Psoas muscle (tissue), 8 donors: ENCODE results near the gene P2RX3. TPM values are rescaled to one million over a fixed set of nuclear protein-coding genes. Genes with fewer than 3 reads are reported as not detected.

Source experiments
- ATAC-seq, 4 donors: fragments of 200-7000 bp; cut with Tn5 transposase; one replicate each; pipeline ENCODE4 v1.9.1; 2020; ENCODE audit warnings: moderate library complexity in 3 of 4, mild to moderate bottlenecking in 2 of 4
- DNase-seq, 2 donors: peaks; one replicate each; pipeline ENCODE4 v3.0.0-alpha.2; 2020
- H3K27ac ChIP-seq: fragments of 200-600 bp; one replicate; pipeline ENCODE4 v1.8.0; 2022
- H3K27me3 ChIP-seq, 3 donors: fragments of 200-600 bp in 1 of 3; one replicate each; pipeline versions ENCODE4 v1.6.1 to v1.8.0; 2013 to 2022; ENCODE audit warnings: low read length in 2 of 3, mild to moderate bottlenecking in 2 of 3, moderate library complexity in 1 of 3; ENCODE audit not compliant: insufficient read depth in 3 of 3
- H3K36me3 ChIP-seq, 2 donors: fragments of 200-600 bp in 1 of 2; one replicate each; pipeline versions ENCODE4 v1.6.1 to v1.8.0; 2013 to 2022; ENCODE audit warnings: low read depth in 1 of 2, mild to moderate bottlenecking in 1 of 2, moderate library complexity in 1 of 2; ENCODE audit not compliant: insufficient read depth in 1 of 2
- H3K4me1 ChIP-seq: fragments of 200-600 bp; one replicate; pipeline ENCODE4 v1.8.0; 2022
- H3K4me3 ChIP-seq: fragments of 200-600 bp; one replicate; pipeline ENCODE4 v1.8.0; 2022; ENCODE audit warnings: mild to moderate bottlenecking
- H3K9me3 ChIP-seq: fragments of 200-600 bp; one replicate; pipeline ENCODE4 v1.8.0; 2022
- WGBS, 3 donors: extraction: QIAGEN DNeasy Blood & Tissue Kit; methylation state at CpG; one replicate each; pipeline versions ENCODE4 v1.1.6 to v1.1.7; 2013; 5-methylcytosine and 5-hydroxymethylcytosine counted together
- intact Hi-C, 2 donors: fragments of 100-400 bp; cut with DNase I; formaldehyde crosslinking; loops; one replicate each; pipeline versions ENCODE4 v1.11.0 to v1.14.2; 2022
- polyA plus RNA-seq, 3 donors: library from polyadenylated mRNA; stranded (reverse); fragments of 200-250 nt; gene quantifications; one replicate each; pipeline ENCODE4 v1.2.3, GENCODE V29; 2013
- total RNA-seq, 4 donors: library from RNA; stranded (reverse); fragmentation: NEBNext Ultra II Directional in 2 of 4; extraction: Animal tissue kit (Norgen Biotek cat#: 25700) in 2 of 4; gene quantifications; one replicate each; pipeline versions ENCODE4 v1.2.1 to v1.2.4, GENCODE V29; 2021 to 2023
- TF ChIP-seq, protein P1 (sequence below): fragments of 200-600 bp; IDR thresholded peaks from one replicate; pipeline ENCODE4 v1.8.0; 2022; ENCODE audit warnings: antibody characterized with exemption
- donor health status: healthy with polysubstance abuse.
- donor health status: DM: no; HTN: no; CAD: no; lungs with moderate emphysema.
- donor health status: Bipolar disorder and iron deficiency.
- donor health status: healthy.
- donor health status: DM: yes; HTN: yes; CAD: no.
- donor health status: DM: no; HTN: no; CAD: no.
- donor health status: DM: no; HTN: no; CAD: no.
- donor health status: DM: yes; HTN: yes; CAD: no.

P2RX3 gene
- total and polyA plus RNA-seq, 7 donors = 0.21 to 0.90 (median 0.40) TPM

- TF ChIP-seq, protein P1, sequence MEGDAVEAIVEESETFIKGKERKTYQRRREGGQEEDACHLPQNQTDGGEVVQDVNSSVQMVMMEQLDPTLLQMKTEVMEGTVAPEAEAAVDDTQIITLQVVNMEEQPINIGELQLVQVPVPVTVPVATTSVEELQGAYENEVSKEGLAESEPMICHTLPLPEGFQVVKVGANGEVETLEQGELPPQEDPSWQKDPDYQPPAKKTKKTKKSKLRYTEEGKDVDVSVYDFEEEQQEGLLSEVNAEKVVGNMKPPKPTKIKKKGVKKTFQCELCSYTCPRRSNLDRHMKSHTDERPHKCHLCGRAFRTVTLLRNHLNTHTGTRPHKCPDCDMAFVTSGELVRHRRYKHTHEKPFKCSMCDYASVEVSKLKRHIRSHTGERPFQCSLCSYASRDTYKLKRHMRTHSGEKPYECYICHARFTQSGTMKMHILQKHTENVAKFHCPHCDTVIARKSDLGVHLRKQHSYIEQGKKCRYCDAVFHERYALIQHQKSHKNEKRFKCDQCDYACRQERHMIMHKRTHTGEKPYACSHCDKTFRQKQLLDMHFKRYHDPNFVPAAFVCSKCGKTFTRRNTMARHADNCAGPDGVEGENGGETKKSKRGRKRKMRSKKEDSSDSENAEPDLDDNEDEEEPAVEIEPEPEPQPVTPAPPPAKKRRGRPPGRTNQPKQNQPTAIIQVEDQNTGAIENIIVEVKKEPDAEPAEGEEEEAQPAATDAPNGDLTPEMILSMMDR = no peak
- H3K4me3 ChIP-seq = peak overlapping the region; percentile 81
- WGBS, 3 donors = 29 to 38% (median 31%) methylated on average over 9 of the region's 9 CpGs
- ATAC-seq = no peak
- H3K4me1 ChIP-seq = peaks cover 47% of the 10 kb centered on the region
- DNase-seq = no peak
- H3K27me3 ChIP-seq = no peaks in the 10 kb centered on the region
- intact Hi-C loops = no loop called here
- H3K9me3 ChIP-seq = no peaks in the 10 kb centered on the region
- peak overlapping the region; percentile 87 for H3K27ac ChIP-seq
- H3K36me3 ChIP-seq = peaks cover 0 to 49% of the 10 kb centered on the region in 2 donors
Observed at GRCh38 chr11:57323855-57324153, 14.3 kb upstream of the P2RX3 start.

GRCh38 chr11:57324154-57324885 is 13.8 kb upstream of the P2RX3 start:
- TF ChIP-seq, protein P1 = no peak
- Histone ChIP-seq H3K9me3 (no peaks in the 10 kb centered on the region), H3K36me3 (peaks cover 0 to 51% of the 10 kb centered on the region in 2 donors), H3K27ac (peak overlapping the region; percentile 87), H3K4me1 (peaks cover 42% of the 10 kb centered on the region), H3K4me3 (peak overlapping the region; percentile 81), H3K27me3 (no peaks in the 10 kb centered on the region)
- DNase-seq = peak; percentile 65 to 80
- 1 to 5% (median 3%) methylated on average over 28 to 64 of the region's 64 CpGs for WGBS, 3 donors
- ATAC-seq = peak in 2 of 4 donors; percentile 0 to 1
- intact Hi-C loops = no loop called here

- H3K9me3 ChIP-seq = no peaks in the 10 kb centered on the region
- intact Hi-C loops = no loop called here
- TF ChIP-seq, protein P1 = no peak
- ATAC-seq (peak; percentile 81 to 91 (median 84)), DNase-seq (peak; percentile 98 to 99)
- H3K36me3 ChIP-seq = peaks cover 0 to 51% of the 10 kb centered on the region in 2 donors
- H3K27ac ChIP-seq = peak within 1 kb of the TSS; percentile 87
- peak within 1 kb of the TSS; percentile 81 for H3K4me3 ChIP-seq
- peaks cover 40% of the 10 kb centered on the region for H3K4me1 ChIP-seq
- no peaks in the 10 kb centered on the region for H3K27me3 ChIP-seq
- 0 to 1% (median 1%) methylated on average over 49 to 61 of the region's 61 CpGs for WGBS, 3 donors
Observed at GRCh38 chr11:57324886-57325734, 13.0 kb upstream of the P2RX3 start, which contains the start of gene TNKS1BP1. Gene TNKS1BP1 (minus strand): TSS chr11:57324952. CDS start chr11:57321885, 3,067 bp downstream.

GRCh38 chr11:57325735-57326048 is 12.5 kb upstream of the P2RX3 start:
- TF ChIP-seq, protein P1 = no peak
- intact Hi-C loops = no loop called here
- H3K4me1 ChIP-seq = peaks cover 36% of the 10 kb centered on the region
- WGBS, 3 donors = 2 to 15% (median 2%) methylated on average over 6 of the region's 6 CpGs
- peak overlapping the region; percentile 81 for H3K4me3 ChIP-seq
- H3K36me3 ChIP-seq = peaks cover 0 to 51% of the 10 kb centered on the region in 2 donors
- DNase-seq = peak; percentile 82 to 92
- no peaks in the 10 kb centered on the region for H3K27me3 ChIP-seq
- H3K9me3 ChIP-seq = no peaks in the 10 kb centered on the region
- peak overlapping the region; percentile 87 for H3K27ac ChIP-seq
- ATAC-seq = peak; percentile 33 to 72 (median 69)
